GM19240 (cell line): ENCODE measurements around the gene PRDM11.

Source experiments
- DNase-seq: peaks from one replicate; pipeline ENCODE4 v3.0.0; 2011; ENCODE audit warnings: low spot score; ENCODE audit not compliant: insufficient read length

PRDM11 gene

DNA sequence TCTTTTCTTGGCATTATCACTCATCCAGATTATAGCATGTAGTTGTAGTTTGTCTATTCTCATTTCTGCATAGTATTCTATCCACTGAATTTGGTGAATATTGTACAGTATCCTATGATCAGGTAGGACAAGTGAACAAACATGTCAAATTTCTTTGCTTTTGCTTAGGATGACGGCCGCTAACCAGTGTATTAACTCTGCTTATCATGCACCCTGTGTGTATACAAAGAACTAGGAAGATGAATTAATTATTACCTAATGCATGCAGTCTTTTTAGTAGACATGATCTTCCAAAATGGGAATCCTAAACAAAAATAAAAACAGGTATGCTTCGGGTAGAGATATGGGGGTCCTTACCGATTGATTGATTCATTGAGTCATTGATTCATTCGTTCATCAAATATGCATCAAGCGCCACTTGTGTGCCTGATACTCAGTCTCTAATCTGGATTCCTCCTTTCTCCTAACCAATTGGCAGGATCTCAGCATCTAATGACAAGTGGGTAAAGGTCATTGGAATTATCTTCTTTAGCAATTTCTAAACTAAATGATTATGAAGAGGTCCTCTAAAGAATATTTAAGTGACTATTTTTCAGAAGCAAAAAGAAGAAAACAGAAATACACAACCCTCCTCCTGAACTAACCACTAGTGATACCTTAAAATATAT, 27.9 kb downstream of the PRDM11 start:
- no peak for DNase-seq

DNA sequence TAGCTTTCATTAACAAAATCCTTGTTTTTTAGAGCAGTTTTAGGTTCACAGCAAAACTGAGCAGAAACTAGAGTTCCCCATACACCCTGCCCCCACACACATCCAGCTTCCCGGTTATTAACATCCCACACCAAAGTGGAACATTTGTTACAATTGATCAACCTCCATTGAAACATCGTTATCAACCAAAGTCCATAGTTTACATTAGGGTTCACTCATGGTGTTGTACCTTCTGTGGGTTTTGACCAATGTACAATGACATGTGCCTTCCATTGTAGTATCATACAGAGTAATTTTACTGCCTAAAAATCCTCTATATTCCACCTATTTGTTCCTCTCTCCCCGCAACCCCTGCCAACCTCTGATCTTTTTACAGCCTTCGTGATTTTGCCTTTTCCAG, 28.5 kb downstream of the PRDM11 start:
- no peak for DNase-seq

DNA sequence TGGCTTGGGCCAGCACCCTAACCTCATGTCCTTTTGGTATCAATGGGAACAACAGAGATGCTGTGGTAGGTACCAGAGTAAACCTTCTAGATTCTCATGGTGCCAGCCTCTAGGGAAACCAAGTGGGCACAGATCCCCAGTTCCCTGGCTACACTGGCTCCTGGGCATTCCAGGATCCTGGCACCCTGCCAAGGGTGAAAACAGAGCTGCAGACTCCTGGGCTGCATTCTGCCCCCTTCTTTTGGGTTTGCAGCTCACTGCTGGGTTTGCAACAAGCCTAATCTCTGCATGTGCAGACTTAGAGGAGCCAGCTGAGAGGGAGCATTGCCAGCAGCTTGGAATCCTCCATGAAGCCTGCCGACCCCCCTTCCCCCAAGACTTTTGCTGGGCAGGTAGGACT, 30.6 kb downstream of the PRDM11 start:
- no peak for DNase-seq

DNA sequence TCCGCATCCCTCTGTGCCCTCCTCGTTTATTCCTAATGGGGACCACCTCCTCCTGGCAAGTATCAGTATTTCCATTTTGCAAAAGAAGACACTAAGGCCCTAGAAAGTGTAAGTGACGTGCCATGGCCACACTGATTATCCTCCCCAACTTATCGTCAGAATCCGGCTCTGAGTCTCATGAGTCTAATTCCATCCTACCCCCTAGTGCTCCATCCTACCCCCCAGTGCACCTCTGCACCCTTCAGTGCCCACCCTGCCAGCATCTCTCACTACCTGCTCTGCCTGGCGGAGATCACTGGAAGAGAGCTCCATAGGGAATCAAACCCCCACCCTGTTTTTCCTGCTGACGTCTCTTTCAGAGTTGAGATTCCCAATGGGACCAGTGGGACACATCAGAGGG, 31.8 kb downstream of the PRDM11 start:
- DNase-seq, result no peak

- no peak for DNase-seq
Observed at GRCh38 chr11:45178890-45179671, 32.6 kb downstream of the PRDM11 start.

- no peak for DNase-seq
Observed at GRCh38 chr11:45179686-45180178, 33.3 kb downstream of the PRDM11 start.

DNA sequence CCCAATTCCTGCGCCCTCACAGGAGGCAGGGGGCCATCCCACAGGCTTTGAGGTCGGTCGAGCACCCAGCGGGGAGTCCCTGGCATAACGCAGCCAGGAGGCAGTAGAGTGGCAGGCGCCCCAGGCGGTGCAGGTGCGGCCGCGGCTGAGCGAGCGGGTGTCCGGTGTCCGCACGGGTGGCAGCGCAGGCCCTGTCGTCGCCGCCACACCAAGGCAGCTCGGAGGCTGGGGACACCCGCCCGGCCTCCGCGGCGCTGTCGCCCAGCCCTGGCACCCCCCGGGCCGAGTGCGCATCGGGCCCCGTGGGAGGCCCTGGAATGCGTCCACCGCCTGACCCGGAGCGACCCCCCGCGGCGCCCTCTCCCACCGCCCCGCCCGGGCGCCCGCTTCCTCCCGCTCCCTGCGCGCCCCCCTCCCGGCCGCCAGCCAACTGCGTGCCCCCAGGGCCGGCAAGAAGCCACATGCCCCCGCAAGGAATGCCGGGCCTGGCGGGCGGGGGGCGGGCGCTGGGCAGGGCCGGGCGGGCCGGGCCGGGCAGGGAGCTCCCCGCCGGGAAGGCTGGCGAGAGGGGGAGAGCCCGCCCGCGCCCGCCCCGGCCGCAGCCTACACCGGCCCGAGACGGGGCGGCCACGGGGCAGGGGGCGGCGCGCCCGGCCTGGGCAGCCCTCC, 33.9 kb downstream of the PRDM11 start:
- no peak for DNase-seq

DNA sequence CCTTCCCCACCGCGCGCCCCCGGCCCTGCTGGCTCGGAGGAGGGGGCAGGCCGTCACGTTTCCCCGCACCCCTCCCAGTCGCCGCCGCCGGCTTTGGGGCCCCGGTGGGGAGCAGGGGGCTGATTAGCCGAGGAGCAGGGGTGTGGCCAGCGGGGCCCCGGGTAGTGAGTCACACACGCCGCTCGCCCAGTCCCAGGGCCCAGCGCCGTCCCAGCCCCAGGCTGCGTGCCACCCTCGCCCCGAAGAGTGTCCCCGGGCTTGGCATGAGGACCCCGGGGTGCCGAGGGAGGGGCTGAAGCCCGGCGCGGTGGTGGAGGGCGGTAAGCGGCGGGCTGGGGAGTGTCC, 34.4 kb downstream of the PRDM11 start:
- DNase-seq, result no peak

DNA sequence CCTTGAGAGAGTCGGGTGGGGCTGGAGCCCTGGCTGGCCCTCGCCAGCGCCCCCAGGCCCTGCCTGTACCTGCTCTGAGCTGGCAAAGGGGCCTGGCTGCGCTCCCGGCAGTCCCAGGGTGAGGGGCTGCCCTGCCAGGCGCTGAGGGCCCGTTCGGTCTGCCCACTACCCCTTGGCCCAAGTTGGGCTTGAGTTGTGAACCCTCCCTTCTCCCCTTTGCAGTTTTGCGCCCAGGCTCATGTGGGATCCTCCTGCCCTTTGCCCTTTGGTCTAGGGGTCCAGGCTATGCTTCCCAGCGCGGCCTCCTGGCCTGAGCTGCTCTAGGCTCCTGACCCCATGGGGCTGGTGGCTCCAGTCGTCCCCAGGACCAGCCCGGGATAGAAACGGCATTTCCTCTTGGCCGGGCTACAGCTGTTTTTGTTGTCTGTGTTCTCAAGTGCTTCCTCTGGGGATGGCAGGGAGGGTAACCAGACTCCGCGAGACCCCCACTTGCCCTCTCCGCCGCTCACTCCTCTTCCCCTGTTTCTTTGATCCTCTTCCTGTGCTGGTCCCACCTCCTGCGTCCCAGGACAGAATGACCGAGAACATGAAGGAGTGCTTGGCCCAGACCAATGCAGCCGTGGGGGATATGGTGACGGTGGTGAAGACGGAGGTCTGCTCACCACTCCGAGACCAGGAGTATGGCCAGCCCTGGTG, 34.9 kb downstream of the PRDM11 start:
- DNase-seq, result no peak

DNA sequence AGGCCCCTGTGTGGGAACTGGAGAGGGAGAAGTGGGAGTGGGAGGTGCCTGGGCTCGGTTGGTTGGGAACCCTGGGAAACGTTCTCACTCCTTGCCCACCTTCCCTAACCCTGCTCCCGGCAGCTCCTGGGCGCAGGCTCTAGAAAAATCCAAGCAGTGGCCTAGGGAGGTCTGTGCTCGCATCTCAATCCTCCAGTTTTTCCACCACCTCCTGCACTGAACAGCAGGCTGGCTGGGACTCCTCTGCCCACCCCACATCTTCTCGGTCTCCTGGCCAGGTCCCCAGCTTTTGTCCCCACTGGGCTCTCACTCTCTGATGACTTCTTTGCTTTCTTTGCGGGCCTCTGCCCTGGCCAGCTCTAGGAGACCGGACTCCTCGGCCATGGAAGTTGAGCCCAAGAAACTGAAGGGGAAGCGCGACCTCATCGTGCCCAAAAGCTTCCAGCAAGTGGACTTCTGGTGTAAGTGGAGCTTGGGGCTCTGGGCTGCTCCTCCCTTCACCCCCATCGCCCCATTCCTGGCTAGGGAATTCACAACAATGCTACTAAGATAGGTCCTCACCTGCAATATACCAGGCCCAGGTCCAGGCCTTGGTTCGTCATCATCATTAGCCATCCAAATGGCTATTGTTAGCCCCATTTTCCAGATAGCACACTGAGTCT, 35.6 kb downstream of the PRDM11 start:
- no peak for DNase-seq

DNA sequence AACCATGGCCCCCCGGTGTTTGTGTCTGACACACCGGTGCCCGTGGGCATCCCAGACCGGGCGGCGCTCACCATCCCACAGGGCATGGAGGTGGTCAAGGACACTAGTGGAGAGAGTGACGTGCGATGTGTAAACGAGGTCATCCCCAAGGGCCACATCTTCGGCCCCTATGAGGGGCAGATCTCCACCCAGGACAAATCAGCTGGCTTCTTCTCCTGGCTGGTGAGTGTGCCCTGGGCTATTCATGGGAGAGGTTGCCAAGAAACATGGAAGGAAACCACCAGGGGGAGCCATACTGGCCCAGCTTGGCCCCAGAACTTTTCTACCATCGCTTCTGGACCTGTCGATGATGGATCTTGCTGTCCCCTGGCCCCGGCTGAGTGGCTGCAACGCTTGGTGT, 36.5 kb downstream of the PRDM11 start:
- no peak for DNase-seq

DNA sequence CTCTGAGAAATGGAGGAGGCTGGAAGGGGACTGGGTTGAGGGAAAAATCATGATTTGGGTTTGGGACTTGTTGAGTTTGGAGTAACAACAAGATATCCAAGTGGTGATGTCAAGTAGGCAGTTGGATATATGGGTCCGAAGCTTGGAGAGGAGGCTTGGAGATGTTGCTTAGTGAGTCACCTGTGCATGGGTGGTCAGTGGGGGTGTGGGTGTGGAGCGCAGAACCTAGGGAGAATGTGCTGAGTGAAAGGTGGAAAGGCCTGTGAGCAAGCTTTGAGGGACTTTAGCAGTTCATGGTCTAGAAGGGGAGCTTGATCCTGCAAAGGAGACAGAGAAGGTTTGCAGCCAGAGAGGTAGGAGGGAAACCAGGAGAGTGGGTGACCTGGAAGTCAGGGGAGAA, 38.2 kb downstream of the PRDM11 start:
- no peak for DNase-seq

DNA sequence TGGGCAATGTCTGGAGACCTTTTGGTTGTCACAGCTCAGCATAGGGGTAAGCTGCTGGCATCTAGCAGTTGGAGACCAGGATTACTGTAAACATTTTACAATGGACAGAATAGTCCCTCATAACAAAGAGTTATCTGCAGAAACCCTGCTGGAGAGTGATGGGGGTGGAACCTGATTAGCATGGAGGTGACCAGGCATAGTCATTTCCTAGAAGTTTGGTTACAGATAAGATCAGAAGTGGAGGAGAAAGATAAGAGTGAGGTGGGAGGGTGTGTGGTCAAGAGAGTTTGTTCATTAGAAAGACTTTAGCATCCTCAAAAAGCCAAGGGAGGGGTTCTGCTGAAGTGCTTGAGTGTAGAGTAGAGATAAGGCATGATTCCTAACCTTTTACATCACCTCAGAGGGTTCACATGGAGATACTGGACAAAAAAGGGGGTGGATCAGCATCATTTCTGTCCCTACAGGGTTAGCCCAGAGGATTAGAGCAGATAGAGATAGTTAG, 38.8 kb downstream of the PRDM11 start:
- no peak for DNase-seq

- no peak for DNase-seq
Observed at GRCh38 chr11:45187375-45187774, 40.9 kb downstream of the PRDM11 start.

DNA sequence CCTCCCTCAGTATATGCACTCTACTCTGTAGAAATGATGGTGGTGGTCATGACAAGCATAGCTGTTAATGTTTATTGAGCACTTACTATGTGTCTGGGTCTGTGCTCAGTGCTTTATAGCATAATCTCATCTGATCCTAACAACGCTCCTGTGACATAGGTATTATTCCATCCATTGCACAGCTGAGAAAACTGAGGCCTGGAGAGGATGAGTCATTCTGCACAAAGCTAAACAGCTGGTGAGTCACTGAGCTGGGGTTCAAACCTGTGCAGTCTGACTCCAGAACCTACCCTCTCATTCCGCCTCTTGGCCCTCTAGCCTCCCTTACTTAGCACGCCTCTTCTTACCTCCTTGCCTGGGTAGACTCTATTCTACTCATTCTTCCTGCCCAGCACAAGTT, 41.7 kb downstream of the PRDM11 start:
- DNase-seq, result no peak

- no peak for DNase-seq
Observed at GRCh38 chr11:45189230-45189629, 42.8 kb downstream of the PRDM11 start.

- DNase-seq, result no peak
Observed at GRCh38 chr11:45193695-45194094, 47.3 kb downstream of the PRDM11 start.

DNA sequence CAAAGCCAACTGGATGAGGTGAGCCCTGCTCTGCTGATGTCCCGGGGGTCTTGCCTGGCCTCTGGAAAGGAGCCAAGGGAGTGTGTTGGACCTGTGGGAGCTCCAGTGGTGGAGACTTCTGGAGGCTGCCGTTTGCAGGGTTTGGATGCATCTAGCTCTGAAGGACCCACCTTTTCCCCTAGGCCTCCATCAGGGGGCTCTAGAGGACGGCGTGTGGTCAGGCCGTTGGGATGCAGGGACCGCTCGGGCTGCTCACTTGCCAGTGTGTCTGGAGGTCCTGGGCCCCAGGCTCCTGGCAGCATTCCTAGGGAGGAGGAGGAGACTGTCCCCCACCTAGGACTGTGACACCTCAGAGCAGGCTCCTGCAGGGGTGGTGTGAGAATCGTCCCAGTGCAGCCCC, 58.3 kb downstream of the PRDM11 start:
- DNase-seq, result no peak

- DNase-seq, result no peak
Observed at GRCh38 chr11:45205978-45206377, 59.5 kb downstream of the PRDM11 start.

DNA sequence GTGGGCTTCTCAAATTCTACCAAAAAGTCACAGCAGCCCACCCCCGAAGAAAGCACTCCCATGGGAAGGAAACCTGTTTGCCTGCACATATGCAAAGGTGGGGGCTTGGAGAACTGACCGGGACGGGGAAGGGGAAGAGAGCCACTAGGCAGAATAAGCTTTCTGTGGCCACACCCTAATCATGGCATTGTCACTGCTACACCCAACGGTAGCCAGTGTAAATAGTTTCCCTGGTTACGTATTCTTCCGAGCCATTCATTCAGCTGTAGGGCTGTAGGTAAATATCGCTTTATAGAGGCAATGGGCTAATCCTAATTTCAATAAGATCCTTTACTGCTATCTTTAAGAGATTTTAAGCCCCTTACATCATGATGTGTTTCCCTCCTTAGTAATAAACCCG, 61.7 kb downstream of the PRDM11 start:
- DNase-seq, result no peak
